ELF-1 (cell line): Measurements from ENCODE around the gene DUOXA1.
"Not testable (repeated sequence)": the region's sequence is repeated elsewhere in the genome, so short reads cannot be mapped to it uniquely, and the experiment has no call there.

Source experiments
- DNase-seq: peaks from one replicate; pipeline ENCODE4 v3.0.0-alpha.2; 2016; ENCODE audit warnings: low read depth, low spot score

DUOXA1 gene

DNA sequence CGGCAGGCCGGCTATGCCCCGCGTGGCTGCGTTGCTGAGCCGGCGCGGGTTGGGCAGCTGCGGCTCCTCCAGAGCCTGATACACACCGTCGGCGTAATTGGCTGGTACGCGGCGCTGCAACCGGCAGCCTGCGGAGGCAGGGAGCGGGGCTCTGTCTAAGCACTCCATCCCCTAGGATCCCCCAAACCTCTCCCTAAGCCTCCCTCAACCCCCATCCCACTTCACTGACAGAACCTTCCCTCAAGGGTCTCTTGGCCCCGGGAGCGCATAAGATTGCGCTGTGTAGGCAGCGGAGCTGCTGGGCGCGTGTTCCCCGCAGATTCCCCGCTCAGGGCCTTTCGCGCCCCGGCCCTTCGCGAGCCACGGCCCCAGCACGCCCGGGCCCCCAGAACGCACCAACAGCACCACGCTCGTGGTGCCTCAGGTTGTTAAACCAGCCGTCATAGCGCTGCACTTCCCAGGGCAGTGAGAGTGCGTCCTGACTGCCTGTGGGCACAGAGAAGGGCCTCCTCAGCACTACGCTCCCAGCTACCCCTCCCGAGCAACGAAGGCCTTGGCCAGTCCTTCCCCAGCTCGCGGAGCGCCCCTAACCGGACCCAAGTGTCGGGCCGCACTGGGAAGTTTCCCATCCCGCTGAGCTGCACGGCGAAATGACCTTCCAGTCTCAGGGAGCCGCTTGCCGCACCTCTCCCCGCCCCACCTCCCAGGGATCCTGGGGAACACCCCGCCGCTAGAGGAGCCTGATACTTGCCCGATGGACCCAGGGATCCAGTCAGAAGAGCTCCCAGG, 16.9 kb downstream of the DUOXA1 start:
- peak; percentile 30 for DNase-seq

DNA sequence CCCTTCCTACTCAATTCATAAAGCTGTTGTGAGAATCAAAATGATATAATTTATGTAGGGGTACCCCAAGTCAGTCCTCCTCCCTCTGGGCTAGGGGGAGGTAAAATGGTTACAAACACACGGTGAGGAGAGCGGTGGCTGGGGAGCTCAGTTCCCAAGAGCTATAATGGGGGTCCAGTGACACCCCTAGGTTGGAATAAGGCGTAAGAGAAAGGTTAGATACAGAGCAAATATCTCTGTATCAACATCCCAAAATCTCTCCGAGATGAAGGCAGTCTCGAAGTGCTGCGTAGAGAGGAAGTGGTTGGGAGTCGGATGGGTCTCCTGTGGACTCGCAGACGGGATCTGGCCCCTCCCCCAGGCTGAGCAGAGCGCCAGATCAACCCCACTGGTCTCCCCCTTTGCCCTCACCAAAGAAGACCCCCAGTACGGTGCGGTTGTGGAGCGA, 17.5 kb downstream of the DUOXA1 start:
- no peak for DNase-seq

DNA sequence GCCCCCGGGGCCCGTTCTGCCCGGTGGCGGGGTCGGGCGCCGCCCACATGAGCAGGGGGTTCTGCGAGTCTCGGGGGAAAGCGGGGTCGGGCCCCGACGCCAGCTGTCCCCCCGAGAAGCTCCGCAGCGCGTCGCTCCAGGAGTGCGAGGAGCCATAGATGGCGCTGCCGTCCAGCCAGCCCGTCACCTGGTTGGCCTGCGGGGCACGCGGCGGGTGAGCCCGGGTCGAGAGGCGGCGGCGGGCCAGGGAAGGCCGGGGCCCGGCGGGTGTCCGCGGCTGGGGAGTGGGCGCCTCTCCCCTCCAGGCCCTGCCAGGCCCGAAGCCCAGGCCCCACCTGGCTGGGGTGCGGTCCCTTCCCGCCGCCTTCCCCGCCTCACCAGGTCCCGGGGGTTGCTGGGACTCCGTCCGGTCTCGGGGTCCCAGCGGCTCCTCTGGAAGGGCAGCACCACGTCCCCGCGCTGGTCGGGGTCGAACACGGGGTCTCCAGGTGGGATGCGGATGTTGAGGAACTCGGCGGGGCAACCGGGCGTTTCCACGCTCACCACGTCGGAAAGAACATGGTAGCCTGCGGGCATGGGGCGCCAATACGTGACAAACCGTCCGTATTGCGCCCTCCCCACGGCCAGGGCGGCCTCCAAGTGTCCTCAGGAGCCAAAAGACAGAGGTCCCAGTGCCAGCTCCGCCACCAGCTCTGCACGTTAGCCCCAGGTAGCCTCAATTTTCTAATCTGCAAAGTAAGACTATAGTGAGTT, 18.1 kb downstream of the DUOXA1 start:
- DNase-seq: no peak

DNA sequence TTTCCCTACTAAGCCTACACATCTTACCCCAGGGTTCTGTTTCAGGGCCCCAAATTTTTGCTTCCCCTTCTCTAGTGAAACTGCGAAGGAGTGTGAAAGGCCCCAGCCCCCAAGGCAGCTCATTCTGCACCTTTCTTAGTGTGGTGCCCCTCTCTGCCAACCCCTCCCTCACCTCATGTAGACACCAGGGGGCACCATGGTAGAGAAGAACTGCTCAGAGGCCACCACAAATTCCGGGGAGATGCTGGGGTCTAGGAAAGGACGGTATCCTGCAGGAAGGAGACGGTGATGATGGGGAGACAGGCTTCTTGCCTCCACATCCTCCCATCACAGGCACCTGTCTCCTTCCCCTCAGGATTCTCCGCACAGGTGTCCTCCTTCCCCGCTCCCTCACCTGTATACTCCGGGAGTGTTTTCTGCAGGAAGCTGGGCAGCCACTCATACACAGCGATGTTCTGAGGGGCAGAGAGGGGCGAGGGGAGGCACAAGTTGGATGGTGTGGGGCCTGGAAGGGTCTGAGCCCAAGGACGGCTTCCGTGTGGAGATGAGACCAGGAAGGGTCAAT, 19.3 kb downstream of the DUOXA1 start:
- no peak for DNase-seq

DNA sequence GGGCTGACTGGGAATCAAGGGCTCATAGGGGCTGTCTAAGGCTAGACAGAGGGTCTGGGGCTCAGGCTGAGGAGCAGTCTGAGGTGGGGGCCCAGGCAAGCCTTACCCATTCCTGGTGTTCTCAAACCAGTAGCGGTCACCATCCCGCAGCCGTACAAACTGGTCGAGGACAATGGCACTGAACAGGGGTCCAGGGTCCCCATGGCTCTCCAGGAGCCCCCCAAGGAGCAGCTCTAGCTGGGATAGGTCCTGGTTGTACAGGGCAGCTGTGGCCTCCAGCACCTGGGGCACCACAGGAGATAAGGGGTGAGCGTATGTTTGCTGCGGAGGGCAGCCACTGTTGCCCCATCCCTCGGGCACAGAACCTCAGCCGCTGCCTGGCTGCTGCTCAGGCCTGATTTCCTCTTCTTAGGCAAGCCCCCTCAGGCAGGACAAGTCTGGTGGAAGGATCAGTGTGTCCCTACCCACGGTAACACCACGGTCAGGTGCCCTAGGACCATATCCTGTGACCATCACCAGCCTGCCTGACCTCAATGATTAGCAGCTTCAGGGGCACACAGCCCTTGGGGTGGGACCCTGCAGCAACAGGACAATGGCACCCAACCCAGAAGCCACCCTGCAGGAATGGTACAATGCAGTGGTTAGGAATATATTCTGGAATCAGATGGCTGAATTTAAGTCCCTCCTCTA, 21.6 kb downstream of the DUOXA1 start:
- DNase-seq: no peak

DNA sequence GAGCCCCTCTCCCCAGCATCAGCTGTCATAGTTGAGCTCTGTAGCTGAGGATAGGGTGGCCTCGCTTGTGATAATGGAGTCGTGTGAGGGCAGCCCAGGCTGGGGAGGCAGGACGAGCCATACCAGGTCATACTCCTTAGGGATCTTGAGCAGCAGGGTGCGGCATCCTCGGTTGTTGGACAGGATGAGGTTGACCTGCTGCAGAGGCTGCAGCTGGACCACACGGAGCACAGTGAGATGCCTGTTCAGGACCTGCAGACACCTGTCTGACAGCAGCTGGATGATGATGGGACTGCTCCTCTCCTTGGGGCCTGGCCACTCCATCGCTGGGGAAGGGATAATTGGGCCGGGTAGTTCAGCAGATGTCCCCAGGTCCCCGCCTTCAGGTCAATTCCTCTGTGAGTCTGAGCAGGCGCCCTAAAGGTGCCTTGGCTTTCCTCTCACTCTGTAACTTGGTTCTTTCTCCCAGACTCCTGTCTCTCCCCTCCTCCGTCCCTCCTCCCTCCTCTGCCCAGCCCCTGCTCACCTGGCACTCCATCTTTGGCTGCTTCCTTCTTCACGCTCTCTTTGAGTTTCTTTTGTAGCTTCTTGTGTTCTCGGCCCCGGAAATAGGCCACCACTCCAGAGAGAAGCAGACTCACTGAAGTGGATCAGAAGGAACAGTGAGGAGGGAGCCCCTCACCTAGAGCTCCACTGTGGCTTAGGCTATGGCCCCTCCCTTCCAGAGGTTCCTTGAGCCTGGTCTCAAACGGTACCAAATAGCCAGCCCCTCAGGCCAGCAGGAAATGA, 23.5 kb downstream of the DUOXA1 start:
- no peak for DNase-seq

DNA sequence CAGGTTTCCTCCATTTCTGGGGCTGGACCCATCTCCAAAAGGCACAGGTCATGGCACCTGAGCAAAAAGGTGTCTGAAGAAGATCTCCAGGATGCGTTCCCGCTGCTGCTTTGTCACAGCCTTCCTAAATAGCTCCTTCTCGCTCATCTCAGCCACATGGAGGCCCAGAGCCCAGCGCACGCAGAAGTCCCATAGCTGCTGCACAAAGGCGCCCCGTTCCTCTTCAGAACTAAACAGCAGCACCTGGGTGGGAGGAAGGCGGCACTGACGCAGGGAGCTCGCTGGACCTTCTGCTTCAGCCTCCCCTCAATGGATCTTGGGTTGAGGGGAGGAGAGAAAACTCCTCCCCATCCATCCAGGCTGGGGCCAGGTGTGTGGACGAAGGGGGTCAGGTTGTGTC, 24.1 kb downstream of the DUOXA1 start:
- no peak for DNase-seq

DNA sequence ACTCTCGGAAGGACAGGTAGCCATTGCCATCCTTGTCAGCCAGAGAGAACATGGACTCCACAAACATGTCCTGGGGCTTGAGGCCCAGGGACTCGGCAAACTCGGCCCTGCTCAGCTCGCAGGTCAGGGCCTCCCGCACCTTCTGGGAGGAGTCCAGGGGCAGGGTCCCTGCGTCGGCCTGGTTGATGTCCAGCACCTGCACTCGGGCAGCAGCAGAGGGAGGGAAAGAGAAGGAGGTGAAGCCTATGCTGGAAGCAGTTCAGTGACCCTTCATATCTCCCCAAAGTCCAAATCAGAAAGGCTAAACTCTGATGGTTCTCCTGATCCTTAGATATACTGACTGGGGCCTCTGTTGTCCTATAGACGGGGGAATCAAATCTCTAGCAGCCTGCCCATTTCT, 25.5 kb downstream of the DUOXA1 start:
- DNase-seq: not testable (repeated sequence)

DNA sequence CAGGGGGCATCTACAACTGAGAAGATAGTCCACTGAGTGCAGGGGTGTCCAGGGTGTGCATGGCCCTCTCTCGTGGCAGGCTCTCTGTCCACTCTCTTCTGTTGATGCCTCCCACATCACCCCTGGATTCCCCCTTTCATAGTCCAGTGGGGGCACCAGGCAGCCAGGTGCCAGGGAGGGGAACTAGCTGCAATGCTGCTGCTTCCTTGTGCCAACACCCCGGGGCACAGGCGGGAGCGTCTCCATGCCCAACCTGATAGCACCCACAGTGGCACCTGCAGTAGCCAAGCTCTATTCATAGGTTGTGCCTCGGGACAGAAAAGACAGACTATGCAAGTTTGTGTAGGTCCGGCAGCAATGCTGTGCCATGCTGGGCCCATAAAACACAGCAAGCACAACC, 27.5 kb downstream of the DUOXA1 start:
- no peak for DNase-seq

DNA sequence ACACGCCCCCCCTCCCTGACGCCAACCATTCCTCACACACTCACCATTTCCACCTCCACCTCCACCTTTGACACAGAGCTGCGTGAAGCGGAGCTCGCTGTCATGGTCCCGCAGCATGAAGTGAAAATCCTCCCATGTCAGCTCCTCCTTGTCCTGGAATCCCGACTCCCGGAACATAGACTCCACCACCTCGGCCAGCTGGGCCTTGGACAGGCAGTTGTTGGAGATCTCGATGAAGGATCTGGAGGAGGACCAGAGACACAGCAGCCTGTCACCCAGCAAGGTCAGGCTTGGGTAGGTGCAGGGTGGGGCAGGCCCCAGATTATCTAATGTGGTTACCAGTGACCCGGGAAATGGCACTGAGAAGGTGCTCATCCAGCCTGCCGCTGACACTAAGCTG, 27.9 kb downstream of the DUOXA1 start:
- no peak for DNase-seq

DNA sequence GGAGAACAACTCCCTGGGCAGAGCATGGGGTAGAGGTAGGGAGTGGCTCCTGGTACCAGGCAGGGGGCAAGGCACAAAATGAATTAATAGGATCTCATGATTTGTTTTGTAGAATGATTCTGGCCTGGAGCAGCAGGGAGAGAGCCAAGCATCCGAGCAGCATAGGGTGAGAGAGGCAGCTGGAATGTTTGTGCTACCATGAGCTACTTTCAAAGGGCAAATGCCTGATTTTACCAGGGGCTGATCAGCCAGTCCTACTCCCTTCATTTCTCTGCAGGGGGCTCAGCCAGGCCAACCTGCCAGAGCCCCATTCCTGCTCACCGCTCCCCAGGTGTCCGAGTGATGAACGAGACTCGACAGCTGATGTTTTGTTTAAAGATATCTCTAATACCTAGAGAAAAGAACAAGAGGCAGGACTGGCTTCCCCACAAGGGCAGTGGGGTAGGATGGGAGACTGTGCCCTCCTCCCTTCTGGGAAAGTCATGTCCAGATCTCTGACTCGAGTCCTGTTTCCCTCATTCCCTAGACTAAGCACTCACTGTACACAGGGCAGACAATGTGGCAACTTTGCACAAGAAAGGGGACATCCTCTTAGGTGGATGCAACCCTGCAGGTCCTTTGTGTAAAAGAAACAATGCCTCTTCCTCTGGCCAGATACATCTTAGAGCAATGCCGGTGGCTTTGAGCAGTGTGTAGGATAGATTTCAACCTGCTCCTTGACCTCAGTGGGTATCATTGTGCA, 28.6 kb downstream of the DUOXA1 start:
- DNase-seq: no peak

DNA sequence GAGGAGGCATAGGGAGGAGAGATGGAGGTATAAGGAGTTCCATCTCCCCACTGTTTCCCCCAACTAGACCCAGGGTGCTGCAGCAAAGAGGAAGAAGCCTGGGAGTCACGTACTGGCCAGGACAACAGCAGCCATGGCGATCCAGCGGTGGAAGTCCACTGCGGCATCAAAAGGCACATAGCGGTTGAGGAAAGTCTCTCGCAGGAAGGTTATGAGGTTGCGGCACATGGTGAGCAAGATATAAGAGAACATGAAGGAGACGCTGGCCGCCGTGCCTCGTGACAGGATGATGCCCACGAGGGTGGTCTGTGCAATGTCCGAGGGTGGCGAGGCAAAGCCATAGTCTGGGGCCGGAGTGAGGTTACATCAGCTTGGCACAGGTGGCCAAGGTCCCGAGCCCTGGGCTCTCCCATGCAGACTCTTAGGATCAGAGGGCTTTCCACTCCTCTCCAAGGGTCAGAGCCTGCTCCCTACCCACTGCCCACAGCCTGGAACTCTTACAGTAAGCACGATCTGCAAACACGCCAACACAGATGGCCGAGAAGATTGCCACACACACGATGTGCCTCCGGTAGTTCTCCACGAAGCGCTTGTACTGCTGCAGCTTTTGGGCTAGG, 30.0 kb downstream of the DUOXA1 start:
- DNase-seq: no peak

DNA sequence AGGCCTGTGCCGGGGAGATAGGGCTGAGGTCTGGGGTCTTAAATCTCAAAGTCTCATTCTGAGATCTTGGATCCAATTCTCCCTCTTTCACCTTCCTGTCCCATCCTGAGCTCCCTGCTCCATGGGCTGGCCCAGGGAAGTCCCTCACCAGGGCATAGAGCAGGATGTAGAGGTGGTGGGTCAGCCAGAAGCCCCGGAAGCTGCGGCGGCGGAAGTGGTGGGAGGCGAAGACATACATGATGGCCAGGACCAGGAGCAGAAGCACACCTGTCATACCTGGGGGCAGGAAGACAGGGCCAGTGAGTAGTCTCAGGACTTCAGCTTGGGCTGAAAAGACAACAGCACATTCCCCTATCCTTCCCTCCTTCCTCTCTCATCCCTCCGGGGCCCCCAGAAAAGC, 32.2 kb downstream of the DUOXA1 start:
- DNase-seq: no peak

DNA sequence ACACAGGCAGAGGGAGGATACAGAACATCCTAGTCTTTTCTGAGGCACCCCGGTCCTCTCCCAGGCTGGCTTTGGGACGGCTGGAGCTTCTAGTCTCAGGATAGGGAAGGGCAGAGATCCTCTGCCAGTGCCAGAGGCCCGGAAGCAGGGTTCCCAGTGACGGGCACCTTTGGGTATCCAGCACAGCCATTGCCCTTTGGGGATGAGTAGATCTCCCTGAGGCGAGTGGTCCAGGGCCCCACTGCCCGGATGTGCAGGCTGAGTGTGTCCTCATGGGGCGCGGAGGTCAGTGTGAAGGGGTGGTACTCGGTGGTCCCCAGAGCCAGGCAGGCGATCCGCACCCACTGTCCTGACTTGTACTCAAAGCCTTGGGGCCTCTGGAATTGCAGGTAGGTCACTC, 34.0 kb downstream of the DUOXA1 start:
- DNase-seq: no peak

DNA sequence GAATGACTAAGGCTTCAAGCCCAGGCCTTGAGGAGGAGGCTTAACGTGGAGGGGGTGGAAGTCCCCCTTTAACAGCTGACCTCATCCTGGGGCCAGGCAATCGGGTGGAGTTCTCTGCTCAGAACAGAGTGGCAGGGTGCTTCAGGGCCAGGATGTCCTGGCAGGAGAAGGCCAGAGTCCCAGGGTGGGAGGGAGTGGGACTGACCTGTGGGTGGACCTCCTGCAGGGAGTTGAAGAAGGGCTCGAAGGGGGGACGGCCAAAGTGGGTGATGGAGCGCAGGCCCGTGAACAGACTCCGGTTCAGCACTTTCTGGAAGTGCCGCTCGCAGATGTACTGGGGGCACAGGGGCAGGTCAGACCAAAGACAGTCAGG, 35.3 kb downstream of the DUOXA1 start:
- no peak for DNase-seq

DNA sequence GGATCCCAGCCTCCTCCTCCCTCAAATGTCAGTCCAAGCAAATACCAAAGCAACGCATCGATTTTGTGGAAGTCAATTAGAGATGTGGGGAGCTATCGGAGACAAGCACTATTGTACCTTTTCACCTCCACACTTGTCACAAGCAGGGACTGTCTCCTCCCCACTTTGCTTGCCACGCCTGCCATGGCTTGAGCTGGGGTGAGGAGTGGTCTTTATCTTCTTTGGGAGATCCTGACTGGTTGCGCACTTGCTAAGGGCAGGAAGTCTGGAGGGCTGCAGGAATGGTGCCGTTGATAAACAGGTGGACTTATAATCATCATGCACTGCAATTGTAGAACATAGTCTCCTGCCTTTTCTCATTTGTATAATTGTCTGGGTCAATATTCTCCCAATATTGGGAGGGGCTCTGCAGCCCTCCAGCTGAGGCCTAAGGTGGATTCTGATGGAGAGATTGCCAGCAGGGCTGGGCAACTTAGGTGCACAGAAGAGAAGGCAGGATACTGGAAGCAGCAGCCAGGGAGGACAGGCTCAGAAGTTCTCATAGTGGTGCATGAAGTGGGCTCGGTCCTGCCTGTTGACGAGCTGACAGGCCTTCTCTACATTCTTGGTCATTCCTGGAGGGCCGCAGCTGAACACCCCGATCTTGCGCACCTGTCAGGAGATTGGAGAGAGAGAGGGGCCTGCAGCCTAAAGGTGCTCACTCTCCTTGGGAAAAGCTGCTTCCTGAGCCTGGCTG, 35.9 kb downstream of the DUOXA1 start:
- no peak for DNase-seq

DNA sequence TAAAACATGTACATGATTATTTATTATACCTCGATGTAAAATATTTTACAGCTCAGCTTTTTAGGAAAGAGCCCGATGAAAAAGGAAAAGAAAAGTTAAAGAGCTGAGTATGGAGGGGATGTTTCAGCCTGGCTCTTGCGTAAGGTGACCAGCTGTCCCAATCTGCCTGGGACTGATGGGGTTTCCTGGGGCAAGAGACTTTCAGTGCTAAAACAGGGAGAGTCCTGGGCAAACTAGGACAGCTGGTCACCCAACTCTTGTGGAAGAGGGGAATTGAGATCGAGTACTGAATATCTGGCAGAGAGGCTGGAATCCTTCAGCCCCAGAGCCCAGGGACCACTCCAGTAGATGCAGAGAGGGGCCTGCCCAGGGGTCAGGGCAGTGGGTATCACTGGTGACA, 36.7 kb downstream of the DUOXA1 start:
- no peak for DNase-seq

DNA sequence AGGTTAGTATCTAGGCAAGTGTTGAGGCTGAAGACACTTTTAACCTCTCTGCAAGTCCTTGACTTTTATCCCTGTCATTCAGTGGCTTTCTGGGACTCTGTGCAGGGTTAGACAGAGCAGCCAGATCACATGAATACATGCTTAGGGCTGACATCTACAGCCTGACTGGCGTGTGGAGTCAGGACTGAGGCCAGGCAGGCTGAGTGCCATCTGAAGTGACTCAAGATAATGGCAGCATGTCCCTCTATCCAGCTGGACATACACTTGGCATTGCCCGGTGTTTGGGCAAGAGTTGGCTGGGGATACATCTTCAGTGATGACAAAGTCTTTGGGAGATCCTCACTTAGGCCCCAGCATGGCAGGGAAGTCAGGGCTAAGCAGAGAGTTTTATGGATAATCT, 38.1 kb downstream of the DUOXA1 start:
- DNase-seq: no peak

DNA sequence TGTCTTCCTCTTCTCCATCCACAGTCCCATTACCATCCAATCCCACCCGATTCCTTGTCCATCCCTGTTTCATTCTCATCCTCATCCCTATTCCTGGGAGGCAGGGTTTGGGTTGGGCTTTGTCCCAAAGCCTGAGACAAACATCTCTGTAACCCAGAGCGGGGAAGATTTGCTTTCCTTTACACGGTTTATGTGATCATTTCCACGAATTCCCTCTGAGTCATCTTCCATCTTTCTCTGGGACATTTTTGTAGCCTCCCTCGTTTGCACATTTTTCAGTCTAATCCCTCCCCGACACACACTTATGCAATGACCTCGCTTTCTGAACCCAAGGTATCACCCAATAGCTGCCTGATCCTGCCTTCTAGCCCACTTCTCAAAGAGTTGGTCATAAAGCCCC, 38.5 kb downstream of the DUOXA1 start:
- DNase-seq: no peak
